HepG2 (cell line): ENCODE data around the gene SUN5. TPM values are rescaled to one million over a fixed set of nuclear protein-coding genes. Genes with fewer than 3 reads are reported as not detected.

Source experiments
- ATM ChIP-seq: fragments of 450-650 bp; IDR thresholded peaks from 2 replicates; pipeline ENCODE4 v1.7.1; 2017; ENCODE audit warnings: mild to moderate bottlenecking, borderline replicate concordance
- BRD4 ChIP-seq: sonication (generic); formaldehyde crosslinking; IDR thresholded peaks from 2 replicates; pipeline ENCODE4 v1.4.0; 2020; ENCODE audit warnings: missing genetic modification reagents
- HNF4G ChIP-seq, 2 experiments: sonication (generic) in 1 of 2; formaldehyde crosslinking in 1 of 2; IDR thresholded peaks; 2 replicates each; pipeline versions ENCODE4 v1.4.0 to v1.6.1; 2011 to 2020; ENCODE audit warnings: borderline replicate concordance in 2 of 2, low read depth in 2 of 2, mild to moderate bottlenecking in 2 of 2, low read length in 1 of 2, missing genetic modification reagents in 1 of 2, moderate library complexity in 1 of 2
- MEIS2 ChIP-seq: sonication (generic); formaldehyde crosslinking; IDR thresholded peaks from 2 replicates; pipeline ENCODE4 v1.9.0; 2021; ENCODE audit warnings: mild to moderate bottlenecking, missing genetic modification reagents
- MTA3 ChIP-seq: sonication (generic); formaldehyde crosslinking; IDR thresholded peaks from 2 replicates; pipeline ENCODE4 v1.4.0; 2020; ENCODE audit warnings: missing genetic modification reagents
- NFE2 ChIP-seq: sonication (generic); formaldehyde crosslinking; IDR thresholded peaks from 2 replicates; pipeline ENCODE4 v1.4.0; 2020; ENCODE audit warnings: missing genetic modification reagents
- SMYD3 ChIP-seq: sonication (generic); formaldehyde crosslinking; IDR thresholded peaks from 2 replicates; pipeline ENCODE4 v1.8.1; 2023; ENCODE audit warnings: mild to moderate bottlenecking, missing genetic modification reagents
- SYNCRIP ChIP-seq: fragments of 200-400 bp; formaldehyde crosslinking; IDR thresholded peaks from 2 replicates; pipeline ENCODE4 v1.6.1; 2018; ENCODE audit warnings: mild to moderate bottlenecking, low read depth, low read length; ENCODE audit not compliant: insufficient read depth
- TGIF2 ChIP-seq: IDR thresholded peaks from 2 replicates; pipeline ENCODE4 v1.6.1; 2016; ENCODE audit warnings: control low read depth, missing compliant biosample characterization
- ZBTB21 ChIP-seq: sonication (generic); formaldehyde crosslinking; IDR thresholded peaks from 2 replicates; pipeline ENCODE4 v1.4.0; 2020; ENCODE audit warnings: missing genetic modification reagents
- ZKSCAN8 ChIP-seq: IDR thresholded peaks from 2 replicates; pipeline ENCODE4 v1.6.1; 2016; ENCODE audit warnings: borderline replicate concordance, missing genetic modification reagents, missing compliant biosample characterization
- ZNF12 ChIP-seq: sonication (generic); formaldehyde crosslinking; IDR thresholded peaks from 2 replicates; pipeline ENCODE4 v1.5.0; 2020; ENCODE audit warnings: missing genetic modification reagents
- ZNF251 ChIP-seq: sonication (generic); formaldehyde crosslinking; IDR thresholded peaks from 2 replicates; pipeline ENCODE4 v1.9.0; 2021; ENCODE audit warnings: mild to moderate bottlenecking, missing genetic modification reagents
- ZNF260 ChIP-seq: sonication (generic); formaldehyde crosslinking; IDR thresholded peaks from 2 replicates; pipeline ENCODE4 v1.4.0; 2020; ENCODE audit warnings: missing genetic modification reagents, low read depth, mild to moderate bottlenecking, borderline replicate concordance
- ZNF556 ChIP-seq: sonication (generic); formaldehyde crosslinking; IDR thresholded peaks from 2 replicates; pipeline ENCODE4 v1.4.0; 2020; ENCODE audit warnings: mild to moderate bottlenecking, missing genetic modification reagents, borderline replicate concordance
- ZNF615 ChIP-seq: sonication (generic); formaldehyde crosslinking; IDR thresholded peaks from 2 replicates; pipeline ENCODE4 v1.5.0; 2020; ENCODE audit warnings: mild to moderate bottlenecking, missing genetic modification reagents, borderline replicate concordance
- ZNF747 ChIP-seq: sonication (generic); formaldehyde crosslinking; IDR thresholded peaks from 2 replicates; pipeline ENCODE4 v1.8.1; 2023; ENCODE audit warnings: missing genetic modification reagents, mild to moderate bottlenecking, borderline replicate concordance
- polyA plus RNA-seq, 8 experiments: library from polyadenylated mRNA; depleted of rRNA in 3 of 8; stranded (reverse) in 7 of 8; unstranded in 1 of 8; fragments of >200 nt; fragmentation: Illumina TruSeq in 4 of 8; extraction: Trizol in 4 of 8; gene quantifications; 2 replicates each; pipeline versions ENCODE4 v1.2.1 to v1.2.3, GENCODE V29; 2011 to 2016; ENCODE audit warnings: low read depth in 4 of 8, missing spikeins in 1 of 8, mixed read lengths in 1 of 8; ENCODE audit not compliant: insufficient read depth in 1 of 8
- total RNA-seq, 5 experiments: library from RNA; depleted of rRNA; stranded (reverse); fragments of >200 nt; fragmentation: Illumina TruSeq; extraction: Trizol; gene quantifications; 2 replicates each; pipeline ENCODE4 v1.2.3, GENCODE V29; 2016; ENCODE audit warnings: low read depth in 1 of 5
- TF ChIP-seq, protein P1 (sequence below): sonication (generic); formaldehyde crosslinking; IDR thresholded peaks from 2 replicates; pipeline ENCODE4 v1.8.1; 2023; ENCODE audit warnings: missing genetic modification reagents, inconsistent platforms, borderline replicate concordance
- TF ChIP-seq, protein P2 (sequence below): sonication (generic); formaldehyde crosslinking; IDR thresholded peaks from 2 replicates; pipeline ENCODE4 v1.5.0; 2020; ENCODE audit warnings: missing genetic modification reagents, mild to moderate bottlenecking, borderline replicate concordance
- TF ChIP-seq, protein P3 (sequence below): sonication (generic); formaldehyde crosslinking; IDR thresholded peaks from 2 replicates; pipeline ENCODE4 v1.4.0; 2020; ENCODE audit warnings: mild to moderate bottlenecking, missing genetic modification reagents
- TF ChIP-seq, protein P4 (sequence below): sonication (generic); formaldehyde crosslinking; IDR thresholded peaks from 2 replicates; pipeline ENCODE4 v1.4.0; 2020; ENCODE audit warnings: missing genetic modification reagents, borderline replicate concordance
- TF ChIP-seq, protein P5 (sequence below): sonication (generic); formaldehyde crosslinking; conservative IDR thresholded peaks from 2 replicates; pipeline ENCODE4 v1.4.0; 2020; ENCODE audit warnings: missing genetic modification reagents

The SUN5 gene
- total and polyA plus RNA-seq, 2 of the 13 experiments (the other 11 are each of a cell fraction or from before 2014, with no cell fraction given), result not detected

DNA sequence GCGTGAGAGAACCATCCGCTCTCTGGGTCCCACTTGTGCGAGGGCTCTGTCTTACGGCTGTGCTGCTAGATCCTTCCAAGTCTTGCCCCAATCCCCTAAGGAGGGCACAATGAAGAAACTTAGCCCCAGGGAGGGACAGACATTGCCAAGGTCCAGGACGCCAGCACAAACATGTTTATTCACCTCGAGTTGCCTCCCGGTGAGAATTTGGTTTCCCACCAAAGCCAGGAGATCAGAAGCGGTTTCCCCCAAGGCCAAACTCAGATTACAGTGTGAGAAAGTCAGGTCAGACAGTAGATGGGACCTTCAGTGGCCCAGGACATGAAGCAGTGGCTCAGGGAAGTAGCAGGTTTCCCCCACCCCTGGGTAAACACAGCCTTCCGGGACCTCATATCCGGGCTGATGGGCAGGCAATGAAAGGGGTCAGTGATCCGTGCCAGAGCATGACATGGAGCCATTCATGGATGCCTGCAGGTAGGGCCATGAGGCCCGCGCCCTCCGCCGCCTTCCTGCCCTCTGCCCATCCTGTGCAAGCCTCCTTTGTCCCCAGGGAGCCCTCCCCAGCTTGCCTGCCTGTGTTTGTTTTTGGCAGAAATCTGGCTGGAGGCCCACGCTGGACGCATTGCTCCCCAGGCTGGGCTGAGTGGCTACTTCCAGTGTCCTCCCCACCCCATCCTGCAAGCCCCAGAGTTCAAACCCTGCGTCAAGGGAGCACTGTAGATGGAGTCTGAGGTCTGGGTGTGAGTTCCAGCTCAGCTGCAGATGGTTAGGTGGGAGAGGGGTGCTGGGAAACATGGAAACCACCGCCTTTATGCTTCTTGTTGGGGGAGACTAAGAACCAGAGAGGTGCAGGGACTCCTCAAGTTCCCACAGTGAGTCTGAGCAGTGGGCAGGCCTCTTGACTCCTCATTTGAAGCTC lies 5.2 kb upstream of the SUN5 start (continued):
- peak; percentile 98; the same call in 1 of the 2 replicates for TF ChIP-seq SMYD3
- peak; percentile 83; the same call in 1 of the 2 replicates for TF ChIP-seq ZNF615
- TF ChIP-seq, protein P1, sequence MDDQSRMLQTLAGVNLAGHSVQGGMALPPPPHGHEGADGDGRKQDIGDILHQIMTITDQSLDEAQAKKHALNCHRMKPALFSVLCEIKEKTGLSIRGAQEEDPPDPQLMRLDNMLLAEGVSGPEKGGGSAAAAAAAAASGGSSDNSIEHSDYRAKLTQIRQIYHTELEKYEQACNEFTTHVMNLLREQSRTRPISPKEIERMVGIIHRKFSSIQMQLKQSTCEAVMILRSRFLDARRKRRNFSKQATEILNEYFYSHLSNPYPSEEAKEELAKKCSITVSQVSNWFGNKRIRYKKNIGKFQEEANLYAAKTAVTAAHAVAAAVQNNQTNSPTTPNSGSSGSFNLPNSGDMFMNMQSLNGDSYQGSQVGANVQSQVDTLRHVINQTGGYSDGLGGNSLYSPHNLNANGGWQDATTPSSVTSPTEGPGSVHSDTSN (CRISPR knock-in tag), result no peak
- TF ChIP-seq HNF4G (IDR thresholded peaks at IDR 0.05; ENCODE audit: borderline replicate concordance, low read depth, low read length), result peak; percentile 55
- TF ChIP-seq HNF4G (CRISPR knock-in tag; IDR thresholded peaks at IDR 0.05; ENCODE audit: borderline replicate concordance, low read depth), result peak; percentile 97
- TF ChIP-seq, protein P2, sequence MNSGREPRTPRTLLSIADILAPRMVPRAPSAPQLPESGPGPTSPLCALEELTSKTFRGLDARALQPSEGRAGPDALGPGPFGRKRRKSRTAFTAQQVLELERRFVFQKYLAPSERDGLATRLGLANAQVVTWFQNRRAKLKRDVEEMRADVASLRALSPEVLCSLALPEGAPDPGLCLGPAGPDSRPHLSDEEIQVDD (CRISPR knock-in tag), result no peak; the same call in none of the 2 replicates
- peak; percentile 97 for TF ChIP-seq ZKSCAN8 (CRISPR knock-in tag)
- TF ChIP-seq MEIS2 (CRISPR knock-in tag), result peak; percentile 71
- TF ChIP-seq NFE2 (CRISPR knock-in tag), result no peak; the same call in 1 of the 2 replicates
- TF ChIP-seq ZNF12 (CRISPR knock-in tag), result peak; percentile 93
- TF ChIP-seq, protein P3, sequence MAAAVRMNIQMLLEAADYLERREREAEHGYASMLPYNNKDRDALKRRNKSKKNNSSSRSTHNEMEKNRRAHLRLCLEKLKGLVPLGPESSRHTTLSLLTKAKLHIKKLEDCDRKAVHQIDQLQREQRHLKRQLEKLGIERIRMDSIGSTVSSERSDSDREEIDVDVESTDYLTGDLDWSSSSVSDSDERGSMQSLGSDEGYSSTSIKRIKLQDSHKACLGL (CRISPR knock-in tag), result peak; percentile 36; the same call in 1 of the 2 replicates
- TF ChIP-seq ZNF251, result peak; percentile 95; the same call in 1 of the 2 replicates
- TF ChIP-seq, protein P4, sequence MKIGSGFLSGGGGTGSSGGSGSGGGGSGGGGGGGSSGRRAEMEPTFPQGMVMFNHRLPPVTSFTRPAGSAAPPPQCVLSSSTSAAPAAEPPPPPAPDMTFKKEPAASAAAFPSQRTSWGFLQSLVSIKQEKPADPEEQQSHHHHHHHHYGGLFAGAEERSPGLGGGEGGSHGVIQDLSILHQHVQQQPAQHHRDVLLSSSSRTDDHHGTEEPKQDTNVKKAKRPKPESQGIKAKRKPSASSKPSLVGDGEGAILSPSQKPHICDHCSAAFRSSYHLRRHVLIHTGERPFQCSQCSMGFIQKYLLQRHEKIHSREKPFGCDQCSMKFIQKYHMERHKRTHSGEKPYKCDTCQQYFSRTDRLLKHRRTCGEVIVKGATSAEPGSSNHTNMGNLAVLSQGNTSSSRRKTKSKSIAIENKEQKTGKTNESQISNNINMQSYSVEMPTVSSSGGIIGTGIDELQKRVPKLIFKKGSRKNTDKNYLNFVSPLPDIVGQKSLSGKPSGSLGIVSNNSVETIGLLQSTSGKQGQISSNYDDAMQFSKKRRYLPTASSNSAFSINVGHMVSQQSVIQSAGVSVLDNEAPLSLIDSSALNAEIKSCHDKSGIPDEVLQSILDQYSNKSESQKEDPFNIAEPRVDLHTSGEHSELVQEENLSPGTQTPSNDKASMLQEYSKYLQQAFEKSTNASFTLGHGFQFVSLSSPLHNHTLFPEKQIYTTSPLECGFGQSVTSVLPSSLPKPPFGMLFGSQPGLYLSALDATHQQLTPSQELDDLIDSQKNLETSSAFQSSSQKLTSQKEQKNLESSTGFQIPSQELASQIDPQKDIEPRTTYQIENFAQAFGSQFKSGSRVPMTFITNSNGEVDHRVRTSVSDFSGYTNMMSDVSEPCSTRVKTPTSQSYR (CRISPR knock-in tag), result peak; percentile 86; the same call in 1 of the 2 replicates
- TF ChIP-seq BRD4 (CRISPR knock-in tag), result peak; percentile 56; the same call in 1 of the 2 replicates
- peak; percentile 57 for TF ChIP-seq TGIF2 (CRISPR knock-in tag)
- no peak; the same call in none of the 2 replicates for TF ChIP-seq ZBTB21 (CRISPR knock-in tag)
- no peak for TF ChIP-seq MTA3 (CRISPR knock-in tag)
- peak; percentile 100 for TF ChIP-seq ZNF556 (CRISPR knock-in tag)
- TF ChIP-seq, protein P5, sequence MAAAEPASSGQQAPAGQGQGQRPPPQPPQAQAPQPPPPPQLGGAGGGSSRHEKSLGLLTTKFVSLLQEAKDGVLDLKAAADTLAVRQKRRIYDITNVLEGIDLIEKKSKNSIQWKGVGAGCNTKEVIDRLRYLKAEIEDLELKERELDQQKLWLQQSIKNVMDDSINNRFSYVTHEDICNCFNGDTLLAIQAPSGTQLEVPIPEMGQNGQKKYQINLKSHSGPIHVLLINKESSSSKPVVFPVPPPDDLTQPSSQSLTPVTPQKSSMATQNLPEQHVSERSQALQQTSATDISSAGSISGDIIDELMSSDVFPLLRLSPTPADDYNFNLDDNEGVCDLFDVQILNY (CRISPR knock-in tag), result no peak
- TF ChIP-seq ZNF747 (CRISPR knock-in tag), result peak; percentile 97; the same call in 1 of the 2 replicates
- TF ChIP-seq ZNF260 (CRISPR knock-in tag), result 0 out of 2 replicates have a peak, but pooled peaks have one; percentile 57
- TF ChIP-seq SYNCRIP, result no peak
- no peak for TF ChIP-seq ATM
